IMR-90 (cell line): ENCODE data around the gene LRSAM1. TPM values are rescaled to one million over a fixed set of nuclear protein-coding genes. Genes with fewer than 3 reads are reported as not detected.

Experiments used
- ATAC-seq: fragments of 200-7000 bp; cut with Tn5 transposase; 2 replicates; pipeline ENCODE4 v1.9.1; 2020; ENCODE audit warnings: low read depth, mild to moderate bottlenecking, moderate library complexity
- BruUV-seq: library from RNA; stranded (reverse); fragments of 400-500 nt; replicated peaks from 2 replicates; lab custom pipeline; 2021; lab: Mats Ljungman, UMichigan
- CTCF ChIA-PET: fragments of 300-600 bp; formaldehyde crosslinking; extraction: SDS; loops from one replicate; lab custom pipeline; 2021; ENCODE audit warnings: antibody characterized with exemption; lab: Yijun Ruan, JAX
- POLR2A ChIA-PET: fragments of 300-600 bp; sonication (Branson Sonifier 250); formaldehyde crosslinking; loops from one replicate; lab custom pipeline; 2022; ENCODE audit warnings: antibody characterized with exemption; ENCODE audit not compliant: unreplicated experiment; lab: Charles Lee
- DNase-seq: peaks from one replicate; pipeline ENCODE4 v3.0.0; 2013
- H2AFZ ChIP-seq: replicated peaks from 2 replicates; pipeline ENCODE3; 2013; ENCODE audit warnings: low read length, mild to moderate bottlenecking; ENCODE audit not compliant: poor library complexity
- H2AK5ac ChIP-seq: 2 replicates; pipeline ENCODE4 v1.6.1; 2013; ENCODE audit warnings: low read depth, low read length, inconsistent platforms
- H2AK9ac ChIP-seq: replicated peaks from 2 replicates; pipeline ENCODE3; 2013; ENCODE audit warnings: mild to moderate bottlenecking, low read depth, low read length, moderate library complexity; ENCODE audit not compliant: poor library complexity
- H2BK120ac ChIP-seq: 2 replicates; pipeline ENCODE4 v1.6.1; 2013; ENCODE audit warnings: low read depth, low read length, inconsistent platforms
- H2BK15ac ChIP-seq: 3 replicates; pipeline ENCODE4 v1.6.1; 2013; ENCODE audit warnings: low read depth, low read length, inconsistent platforms
- H2BK20ac ChIP-seq: 2 replicates; pipeline ENCODE4 v1.6.1; 2013; ENCODE audit warnings: low read depth, mild to moderate bottlenecking, inconsistent platforms, low read length, moderate library complexity
- H2BK5ac ChIP-seq: 2 replicates; pipeline ENCODE4 v1.6.1; 2013; ENCODE audit warnings: mild to moderate bottlenecking, low read depth, low read length, inconsistent platforms; ENCODE audit not compliant: poor library complexity, severe bottlenecking
- H3K14ac ChIP-seq: replicated peaks from 2 replicates; pipeline ENCODE4 v1.6.1; 2013; ENCODE audit warnings: low read depth, low read length, inconsistent platforms
- H3K18ac ChIP-seq: 2 replicates; pipeline ENCODE4 v1.6.1; 2013; ENCODE audit warnings: low read depth, low read length, control low read depth
- H3K23ac ChIP-seq: 2 replicates; pipeline ENCODE4 v1.6.1; 2013; ENCODE audit warnings: low read depth, low read length, inconsistent platforms
- H3K27ac ChIP-seq: 2 replicates; pipeline ENCODE4 v1.5.1; 2013; ENCODE audit warnings: mild to moderate bottlenecking, control low read depth, low read length; ENCODE audit not compliant: insufficient read depth
- H3K27me3 ChIP-seq: 2 replicates; pipeline ENCODE4 v1.6.1; 2013; ENCODE audit warnings: low read length; ENCODE audit not compliant: control insufficient read depth, insufficient read depth
- H3K36me3 ChIP-seq: 2 replicates; pipeline ENCODE4 v1.6.1; 2013; ENCODE audit warnings: low read length, mixed read lengths; ENCODE audit not compliant: control insufficient read depth, insufficient read depth
- H3K4ac ChIP-seq: 2 replicates; pipeline ENCODE4 v1.6.1; 2013; ENCODE audit warnings: low read depth, low read length, inconsistent platforms
- H3K4me1 ChIP-seq: 2 replicates; pipeline ENCODE4 v1.6.1; 2013; ENCODE audit warnings: low read length, mixed read lengths; ENCODE audit not compliant: control insufficient read depth, insufficient read depth
- H3K4me2 ChIP-seq: 2 replicates; pipeline ENCODE4 v1.6.1; 2013; ENCODE audit warnings: low read depth, mild to moderate bottlenecking, control low read depth, low read length, moderate library complexity
- H3K4me3 ChIP-seq: 2 replicates; pipeline ENCODE4 v1.5.1; 2013; ENCODE audit warnings: low read depth, mild to moderate bottlenecking, control low read depth, low read length, moderate library complexity; ENCODE audit not compliant: insufficient read depth
- H3K56ac ChIP-seq: 2 replicates; pipeline ENCODE4 v1.6.1; 2013; ENCODE audit warnings: low read length, inconsistent platforms; ENCODE audit not compliant: insufficient read depth; ENCODE audit errors: extremely low read depth
- H3K79me1 ChIP-seq, 2 experiments: 2 replicates each; pipeline ENCODE4 v1.6.1; 2013; ENCODE audit warnings: low read length in 2 of 2, inconsistent platforms in 1 of 2, low read depth in 1 of 2
- H3K9ac ChIP-seq: 2 replicates; pipeline ENCODE4 v1.6.1; 2013; ENCODE audit warnings: low read depth, low read length, control low read depth
- H3K9me1 ChIP-seq: 2 replicates; pipeline ENCODE4 v1.6.1; 2013; ENCODE audit warnings: low read length, inconsistent platforms; ENCODE audit not compliant: insufficient read depth
- H3K9me3 ChIP-seq: 2 replicates; pipeline ENCODE4 v1.6.1; 2013; ENCODE audit warnings: low read length; ENCODE audit not compliant: control insufficient read depth, insufficient read depth
- H4K20me1 ChIP-seq: 2 replicates; pipeline ENCODE4 v1.6.1; 2013; ENCODE audit warnings: low read length, inconsistent platforms; ENCODE audit not compliant: insufficient read depth
- H4K5ac ChIP-seq: 2 replicates; pipeline ENCODE4 v1.6.1; 2013; ENCODE audit warnings: mild to moderate bottlenecking, low read depth, low read length, control low read depth
- H4K8ac ChIP-seq, 2 experiments: 2 replicates each; pipeline ENCODE4 v1.6.1; 2013; ENCODE audit warnings: low read depth in 2 of 2, low read length in 2 of 2, control low read depth in 1 of 2, inconsistent platforms in 1 of 2
- H4K91ac ChIP-seq: 2 replicates; pipeline ENCODE4 v1.6.1; 2013; ENCODE audit warnings: low read depth, low read length, inconsistent platforms; ENCODE audit not compliant: insufficient read depth
- BHLHE40 ChIP-seq: fragments of 150-350 bp; IDR thresholded peaks from 2 replicates; pipeline ENCODE4 v1.6.1; 2016; ENCODE audit warnings: mild to moderate bottlenecking, low read depth, low read length
- CHD1 ChIP-seq: IDR thresholded peaks from 2 replicates; pipeline ENCODE4 v1.6.1; 2012; ENCODE audit warnings: low read depth, low read length, improper control_type of control experiment
- FOS ChIP-seq: fragments of 150-350 bp; IDR thresholded peaks from 2 replicates; pipeline ENCODE4 v1.6.1; 2016; ENCODE audit warnings: low read depth, low read length
- MAZ ChIP-seq: IDR thresholded peaks from 2 replicates; pipeline ENCODE4 v1.6.1; 2012; ENCODE audit warnings: low read depth, mild to moderate bottlenecking, low read length, improper control_type of control experiment, moderate library complexity, borderline replicate concordance
- MXI1 ChIP-seq: IDR thresholded peaks from 2 replicates; pipeline ENCODE4 v1.6.1; 2012; ENCODE audit warnings: low read depth, mild to moderate bottlenecking, low read length, moderate library complexity, borderline replicate concordance
- SMC3 ChIP-seq: fragments of 150-350 bp; IDR thresholded peaks from 2 replicates; pipeline ENCODE4 v1.6.1; 2016; ENCODE audit warnings: low read depth, mild to moderate bottlenecking, antibody characterized with exemption, low read length, moderate library complexity
- WGBS, 2 experiments: methylation state at CpG; one replicate each; pipeline versions ENCODE4 v1.1.5 to v1.1.7; 2013; ENCODE audit warnings: missing lambda C conversion rate in 2 of 2; ENCODE audit not compliant: insufficient read length in 1 of 2; ENCODE audit errors: extremely low coverage in 2 of 2; 5-methylcytosine and 5-hydroxymethylcytosine counted together
- dilution Hi-C: fragments of 300-500 bp; cut with HindIII; formaldehyde crosslinking; loops from one replicate; pipeline ENCODE4 v1.14.3; 2018; ENCODE audit warnings: low sequenced_read_pairs; ENCODE audit not compliant: unreplicated experiment
- in situ Hi-C: fragments of 300-500 bp; cut with MboI; formaldehyde crosslinking; loops from 3 replicates; pipeline ENCODE4 v1.14.3; 2019; ENCODE audit warnings: low sequenced_read_pairs, inconsistent platforms, mixed read lengths
- intact Hi-C: fragments of 100-400 bp; cut with micrococcal nuclease; formaldehyde crosslinking; loops from 2 replicates; pipeline ENCODE4 v1.10.0; 2022
- polyA plus RNA-seq, 3 experiments: library from polyadenylated mRNA; depleted of rRNA; stranded (reverse); fragments of >200 nt; gene quantifications; 2 replicates each; pipeline ENCODE4 v1.2.3, GENCODE V29; 2012; ENCODE audit warnings: low replicate concordance in 1 of 3
- total RNA-seq: library from RNA; depleted of rRNA; stranded (reverse); fragments of >200 nt; gene quantifications from 2 replicates; pipeline ENCODE4 v1.2.3, GENCODE V29; 2012
- TF ChIP-seq, protein P1 (sequence below): fragments of 150-350 bp; IDR thresholded peaks from 2 replicates; pipeline ENCODE4 v1.6.1; 2017; ENCODE audit warnings: mild to moderate bottlenecking, antibody characterized with exemption, low read length, low read depth

The LRSAM1 gene
- total and polyA plus RNA-seq, 2 of the 4 experiments (the other 2 are of a cell fraction), result 3.0 to 9.3 TPM

DNA sequence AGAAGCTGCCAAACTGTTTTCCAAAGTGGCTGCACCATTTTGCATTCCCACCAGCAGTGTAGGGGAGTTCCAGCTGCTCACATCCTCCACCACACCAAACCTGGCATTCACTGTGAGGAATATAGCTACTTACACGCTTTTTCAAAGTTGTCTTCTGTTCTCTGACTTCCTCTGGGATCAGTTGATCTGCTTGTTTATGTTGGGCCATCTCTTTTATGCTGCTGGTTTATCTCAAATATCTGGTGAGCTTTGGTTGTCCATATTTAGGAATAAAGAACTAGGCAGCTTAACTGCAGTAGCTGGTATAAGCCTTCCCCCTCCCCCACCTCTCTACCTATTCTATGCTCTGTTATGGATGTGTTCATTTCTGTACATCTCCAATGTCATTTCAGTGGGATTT lies 35.7 kb upstream of the LRSAM1 start:
- no peak overlapping the region for H4K91ac ChIP-seq
- H2BK15ac ChIP-seq, result no peak overlapping the region
- no peak overlapping the region for H3K56ac ChIP-seq
- H3K27ac ChIP-seq, result no peak overlapping the region
- no peak overlapping the region for H3K4me3 ChIP-seq
- H3K9me3 ChIP-seq, result no peaks in the 10 kb centered on the region
- H3K4me2 ChIP-seq, result no peak overlapping the region
- H4K20me1 ChIP-seq, result no peaks in the 10 kb centered on the region
- no peak overlapping the region for H4K5ac ChIP-seq
- dilution Hi-C loops (no loop called here), in situ Hi-C loops (no loop called here), intact Hi-C loops (no loop called here)
- H3K9ac ChIP-seq, result no peak overlapping the region
- peaks cover 2% of the 10 kb centered on the region for H3K4me1 ChIP-seq
- peaks cover 5% of the 10 kb centered on the region; the same call in 1 of the 2 replicates for H3K9me1 ChIP-seq
- no peaks in the 10 kb centered on the region for H3K27me3 ChIP-seq
- H2BK20ac ChIP-seq, result no peak overlapping the region
- no peak overlapping the region for H2AFZ ChIP-seq
- no peak overlapping the region for H2AK9ac ChIP-seq
- no peaks in the 10 kb centered on the region for H3K79me1 ChIP-seq
- CTCF ChIA-PET, result no interaction called here
- WGBS, 2 experiments, result no CpG with 5 or more reads among the region's 1 CpG
- no peak overlapping the region for H2AK5ac ChIP-seq
- no peak overlapping the region for H2BK5ac ChIP-seq
- H3K14ac ChIP-seq, result no peak overlapping the region
- POLR2A ChIA-PET, result interaction anchor here (0.6 kb wide), 1 partner anchor 154 kb away, joined by 4 read pairs; no protein-coding TSS in a partner anchor
- no peak overlapping the region for H3K4ac ChIP-seq
- BruUV-seq, result no TSS peak
- no peak overlapping the region for H2BK120ac ChIP-seq
- no peak overlapping the region for H3K23ac ChIP-seq
- 0 out of 2 replicates have a peak, but pooled peaks cover 2% of the 10 kb centered on the region for H3K36me3 ChIP-seq
- H4K8ac ChIP-seq, result no peak overlapping the region
- no peak for TF ChIP-seq MAZ
- TF ChIP-seq MXI1, result no peak
- no peak for TF ChIP-seq FOS
- TF ChIP-seq, protein P1, sequence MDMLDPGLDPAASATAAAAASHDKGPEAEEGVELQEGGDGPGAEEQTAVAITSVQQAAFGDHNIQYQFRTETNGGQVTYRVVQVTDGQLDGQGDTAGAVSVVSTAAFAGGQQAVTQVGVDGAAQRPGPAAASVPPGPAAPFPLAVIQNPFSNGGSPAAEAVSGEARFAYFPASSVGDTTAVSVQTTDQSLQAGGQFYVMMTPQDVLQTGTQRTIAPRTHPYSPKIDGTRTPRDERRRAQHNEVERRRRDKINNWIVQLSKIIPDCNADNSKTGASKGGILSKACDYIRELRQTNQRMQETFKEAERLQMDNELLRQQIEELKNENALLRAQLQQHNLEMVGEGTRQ, result no peak
- no peak for TF ChIP-seq SMC3
- no peak for TF ChIP-seq BHLHE40
- TF ChIP-seq CHD1, result no peak
- DNase-seq (no peak), ATAC-seq (no peak)
- no peak overlapping the region for H3K18ac ChIP-seq
